Spleen (tissue), 11 donors: ENCODE measurements around the gene FRK. TPM values are rescaled to one million over a fixed set of nuclear protein-coding genes. Genes with fewer than 3 reads are reported as not detected.
A peak's percentile ranks its signal among the peaks of the same experiment; 100 is the strongest.

Source experiments
- DNase-seq: peaks from one replicate; pipeline ENCODE4 v3.0.0-alpha.2; 2020
- H3K27ac ChIP-seq, 8 donors: fragments of 200-600 bp; sonication (generic) in 7 of 8; 1 replicate in 4 of 8; 2 replicates in 4 of 8; pipeline versions ENCODE4 v1.5.0 to v1.8.0; 2016 to 2021; ENCODE audit warnings: inconsistent platforms in 4 of 8, mild to moderate bottlenecking in 4 of 8, moderate library complexity in 1 of 8
- H3K27me3 ChIP-seq, 7 donors: fragments of 200-600 bp; sonication (generic) in 6 of 7; replicated peaks in 1 of 7; 1 replicate in 4 of 7; 2 replicates in 3 of 7; pipeline versions ENCODE4 v1.5.0 to v1.8.0; 2016 to 2021; ENCODE audit warnings: inconsistent platforms in 3 of 7, mild to moderate bottlenecking in 1 of 7
- H3K36me3 ChIP-seq, 6 donors: fragments of 200-600 bp; sonication (generic) in 5 of 6; 1 replicate in 4 of 6; 2 replicates in 2 of 6; pipeline versions ENCODE4 v1.5.0 to v1.8.0; 2016 to 2021; ENCODE audit warnings: inconsistent platforms in 2 of 6
- H3K4me1 ChIP-seq, 6 donors: fragments of 200-600 bp; sonication (generic) in 5 of 6; 1 replicate in 3 of 6; 2 replicates in 3 of 6; pipeline versions ENCODE4 v1.5.0 to v1.8.0; 2016 to 2021; ENCODE audit warnings: inconsistent platforms in 3 of 6
- H3K4me3 ChIP-seq, 8 donors: fragments of 200-600 bp; sonication (generic) in 7 of 8; 1 replicate in 4 of 8; 2 replicates in 4 of 8; pipeline versions ENCODE4 v1.5.0 to v1.8.0; 2016 to 2021; ENCODE audit warnings: inconsistent platforms in 4 of 8, mild to moderate bottlenecking in 4 of 8, moderate library complexity in 2 of 8
- H3K9me3 ChIP-seq, 8 donors: fragments of 200-600 bp; sonication (generic) in 7 of 8; 1 replicate in 4 of 8; 2 replicates in 4 of 8; pipeline versions ENCODE4 v1.5.0 to v1.8.0; 2016 to 2021; ENCODE audit warnings: inconsistent platforms in 4 of 8
- POLR2A ChIP-seq, 3 donors: fragments of 450-650 bp; IDR thresholded peaks; one replicate each; pipeline ENCODE4 v1.5.1; 2017; ENCODE audit warnings: antibody characterized with exemption in 3 of 3, mild to moderate bottlenecking in 1 of 3
- POLR2AphosphoS5 ChIP-seq, 3 donors: sonication (generic); formaldehyde crosslinking; IDR thresholded peaks; one replicate each; pipeline ENCODE4 v1.5.1; 2017; ENCODE audit warnings: antibody characterized with exemption in 3 of 3
- WGBS, 5 donors: extraction: QIAGEN DNeasy Blood & Tissue Kit in 3 of 5; methylation state at CpG; one replicate each; pipeline versions ENCODE4 v1.1.5 to v1.1.7; 2013 to 2018; 5-methylcytosine and 5-hydroxymethylcytosine counted together
- intact Hi-C: fragments of 100-400 bp; cut with DNase I; formaldehyde crosslinking; loops from one replicate; pipeline ENCODE4 v1.15.0; 2023; ENCODE audit warnings: low total_unique reads
- polyA plus RNA-seq, 3 donors: library from polyadenylated mRNA; stranded (reverse); fragments of 200-250 nt; gene quantifications; one replicate each; pipeline ENCODE4 v1.2.1, GENCODE V29; 2013
- total RNA-seq, 7 donors: library from RNA; depleted of rRNA in 3 of 7; stranded (reverse); fragments of >200 nt in 3 of 7; fragmentation: NEBNext Ultra II Directional in 4 of 7; extraction: Animal tissue kit (Norgen Biotek cat#: 25700) in 4 of 7; gene quantifications; one replicate each; pipeline versions ENCODE4 v1.1.0 to v1.2.1, GENCODE V29; 2016 to 2021
- TF ChIP-seq, protein P1 (sequence below), 11 experiments: fragments of 200-600 bp in 7 of 11; fragments of 450-650 bp in 4 of 11; sonication (generic) in 4 of 11; IDR thresholded peaks in 8 of 11; conservative IDR thresholded peaks in 3 of 11; 1 replicate in 7 of 11; 2 replicates in 4 of 11; pipeline versions ENCODE4 v1.4.0 to v1.8.0; 2016 to 2021; ENCODE audit warnings: antibody characterized with exemption in 11 of 11, inconsistent platforms in 4 of 11, mild to moderate bottlenecking in 1 of 11
- donor health status: healthy with polysubstance abuse.
- donor health status: DM: no; HTN: no; CAD: no; lungs with moderate emphysema.
- donor health status: DM: no; HTN: no; CAD: no.
- donor health status: Bipolar disorder and iron deficiency.
- donor health status: healthy.
- donor health status: DM: no; HTN: no; CAD: no.
- donor health status: DM: yes; HTN: yes; CAD: no.

The FRK gene
- total and polyA plus RNA-seq, 10 donors, result 0.20 to 2.8 (median 0.78) TPM

DNA sequence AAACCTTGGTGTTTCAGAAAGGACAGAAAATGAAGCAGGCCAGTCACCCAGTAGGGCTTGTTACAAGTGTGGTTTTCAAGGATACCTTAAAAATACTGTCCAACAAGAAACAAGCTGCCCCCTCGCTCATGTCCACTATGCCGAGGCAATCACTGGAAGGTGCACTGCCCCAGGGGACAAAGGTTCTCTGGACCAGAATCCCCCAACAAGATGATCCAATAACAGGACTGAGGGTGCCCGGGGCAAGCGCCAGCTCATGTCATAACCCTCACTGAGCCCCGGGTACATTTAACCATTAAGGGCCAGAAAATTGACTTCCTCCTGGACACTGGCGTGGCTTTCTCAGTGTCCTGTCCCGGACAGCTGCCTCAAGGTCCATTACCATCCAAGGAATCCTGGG, 33.4 kb upstream of the FRK start:
- TF ChIP-seq POLR2AphosphoS5 (IDR thresholded peaks at IDR 0.05) (no peak), POLR2A (IDR thresholded peaks at IDR 0.05) (no peak)
- TF ChIP-seq, protein P1, sequence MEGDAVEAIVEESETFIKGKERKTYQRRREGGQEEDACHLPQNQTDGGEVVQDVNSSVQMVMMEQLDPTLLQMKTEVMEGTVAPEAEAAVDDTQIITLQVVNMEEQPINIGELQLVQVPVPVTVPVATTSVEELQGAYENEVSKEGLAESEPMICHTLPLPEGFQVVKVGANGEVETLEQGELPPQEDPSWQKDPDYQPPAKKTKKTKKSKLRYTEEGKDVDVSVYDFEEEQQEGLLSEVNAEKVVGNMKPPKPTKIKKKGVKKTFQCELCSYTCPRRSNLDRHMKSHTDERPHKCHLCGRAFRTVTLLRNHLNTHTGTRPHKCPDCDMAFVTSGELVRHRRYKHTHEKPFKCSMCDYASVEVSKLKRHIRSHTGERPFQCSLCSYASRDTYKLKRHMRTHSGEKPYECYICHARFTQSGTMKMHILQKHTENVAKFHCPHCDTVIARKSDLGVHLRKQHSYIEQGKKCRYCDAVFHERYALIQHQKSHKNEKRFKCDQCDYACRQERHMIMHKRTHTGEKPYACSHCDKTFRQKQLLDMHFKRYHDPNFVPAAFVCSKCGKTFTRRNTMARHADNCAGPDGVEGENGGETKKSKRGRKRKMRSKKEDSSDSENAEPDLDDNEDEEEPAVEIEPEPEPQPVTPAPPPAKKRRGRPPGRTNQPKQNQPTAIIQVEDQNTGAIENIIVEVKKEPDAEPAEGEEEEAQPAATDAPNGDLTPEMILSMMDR (IDR thresholded peaks at IDR 0.05 in 8 of 11, conservative IDR thresholded peaks at IDR 0.05 in 3 of 11), result no peak
- WGBS, 5 donors, result 91 to 98% (median 92%) methylated on average over 7 of the region's 7 CpGs

DNA sequence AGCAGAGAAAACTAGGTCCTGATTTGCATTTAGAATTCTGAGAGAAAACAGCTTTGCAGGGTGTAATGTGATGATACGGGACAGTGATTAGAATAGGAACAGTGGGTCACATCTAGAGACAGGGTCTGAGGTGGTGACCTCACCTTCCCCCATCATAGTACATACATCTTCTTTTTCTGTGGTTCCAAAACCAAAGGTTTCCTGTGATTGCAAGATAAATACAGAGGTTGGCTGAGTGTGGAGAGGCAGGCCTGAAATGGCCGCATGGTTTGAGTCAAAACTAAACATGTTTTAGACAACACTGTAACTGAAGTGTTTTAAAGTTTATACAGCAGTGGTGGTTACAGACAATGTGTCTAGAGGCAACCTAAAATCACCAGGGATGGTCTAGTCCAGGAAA, 29.6 kb upstream of the FRK start:
- no peaks in the 10 kb centered on the region for H3K36me3 ChIP-seq
- no peak for TF ChIP-seq POLR2A (IDR thresholded peaks at IDR 0.05)
- TF ChIP-seq, protein P1 (IDR thresholded peaks at IDR 0.05 in 8 of 11, conservative IDR thresholded peaks at IDR 0.05 in 3 of 11), result no peak
- no peak for TF ChIP-seq POLR2AphosphoS5 (IDR thresholded peaks at IDR 0.05)
- H3K4me1 ChIP-seq, result no peaks in the 10 kb centered on the region
- 57 to 80% (median 70%) methylated on average over 2 of the region's 2 CpGs for WGBS, 5 donors
- no peak for DNase-seq
- no peak overlapping the region for H3K4me3 ChIP-seq
- H3K27ac ChIP-seq, result no peak overlapping the region
- H3K27me3 ChIP-seq, result no peaks in the 10 kb centered on the region
- no peaks in the 10 kb centered on the region for H3K9me3 ChIP-seq
- intact Hi-C loops, result no loop called here

More for the DNA sequence above, 33.4 kb upstream of the FRK start:
- Histone ChIP-seq H3K36me3 (no peaks in the 10 kb centered on the region), H3K4me3 (no peak overlapping the region), H3K9me3 (peaks cover 0 to 14% (median 13%) of the 10 kb centered on the region in 8 donors), H3K27me3 (no peaks in the 10 kb centered on the region), H3K27ac (no peak overlapping the region), H3K4me1 (peaks cover 0 to 2% (median 0%) of the 10 kb centered on the region in 6 donors)
- DNase-seq, result no peak
- intact Hi-C loops, result loop anchor here (2.0 kb wide), 1 partner anchor 83 kb away; no protein-coding TSS in a partner anchor

DNA sequence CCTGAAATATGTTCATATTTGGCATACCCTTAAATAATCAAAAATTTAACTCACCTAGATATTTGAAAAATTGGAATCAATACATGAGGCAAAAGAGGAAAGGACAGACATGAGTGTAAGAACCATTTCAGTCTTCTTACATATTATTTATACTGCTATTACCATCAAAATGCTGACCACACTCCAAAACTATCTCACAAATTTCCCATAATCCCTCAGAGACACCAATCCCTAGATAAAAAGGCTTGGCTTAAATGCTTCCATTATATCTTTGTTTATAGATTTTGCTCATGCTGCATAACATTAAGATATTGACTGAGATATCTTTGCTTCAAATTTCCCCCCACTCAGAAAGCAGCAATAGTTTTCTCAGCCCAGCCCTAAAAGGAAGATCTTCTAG, 28.3 kb upstream of the FRK start:
- H3K27ac ChIP-seq, result no peak overlapping the region
- H3K27me3 ChIP-seq, result no peaks in the 10 kb centered on the region
- TF ChIP-seq POLR2A (IDR thresholded peaks at IDR 0.05), result no peak
- TF ChIP-seq, protein P1 (IDR thresholded peaks at IDR 0.05 in 8 of 11, conservative IDR thresholded peaks at IDR 0.05 in 3 of 11), result no peak
- no peak for TF ChIP-seq POLR2AphosphoS5 (IDR thresholded peaks at IDR 0.05)
- DNase-seq, result no peak
- no peak overlapping the region for H3K4me3 ChIP-seq
- no peaks in the 10 kb centered on the region for H3K4me1 ChIP-seq
- intact Hi-C loops, result no loop called here
- H3K36me3 ChIP-seq, result no peaks in the 10 kb centered on the region
- H3K9me3 ChIP-seq, result no peaks in the 10 kb centered on the region

DNA sequence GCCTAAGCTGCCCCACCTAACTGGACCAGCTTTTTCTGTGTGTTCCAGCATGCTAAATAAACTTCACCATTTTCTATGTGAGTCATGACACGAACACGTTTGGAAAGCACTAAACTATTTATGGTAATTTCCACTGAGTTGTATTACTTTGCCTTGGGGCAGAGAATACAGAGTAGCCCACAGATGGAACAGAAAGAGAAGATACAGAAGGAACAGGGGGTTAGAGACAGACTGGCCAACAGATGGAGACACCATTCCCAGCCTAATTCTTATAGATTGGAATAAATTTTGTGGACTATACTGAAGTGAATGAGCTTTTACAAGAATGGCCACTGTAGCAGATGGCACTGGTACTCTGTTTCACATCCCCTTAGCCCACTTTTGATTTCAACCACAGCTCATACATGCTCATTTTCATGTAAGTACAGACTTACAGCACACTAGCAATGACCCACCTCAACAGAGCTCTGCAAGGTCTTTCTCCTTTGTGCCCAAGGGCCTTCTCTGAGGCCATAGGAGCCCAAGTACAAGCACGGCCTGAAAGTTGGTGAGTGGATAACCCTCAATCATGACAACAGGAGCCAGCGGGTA, 26.8 kb upstream of the FRK start:
- Histone ChIP-seq H3K27ac (peak overlapping the region in 2 of 8 donors; percentile 23 to 38), H3K4me3 (no peak overlapping the region), H3K4me1 (no peaks in the 10 kb centered on the region), H3K27me3 (no peaks in the 10 kb centered on the region), H3K36me3 (no peaks in the 10 kb centered on the region), H3K9me3 (no peaks in the 10 kb centered on the region)
- intact Hi-C loops, result no loop called here
- WGBS, 5 donors, result 61 to 65% (median 64%) methylated on average over 4 of the region's 4 CpGs
- DNase-seq, result no peak
- TF ChIP-seq, protein P1 (IDR thresholded peaks at IDR 0.05 in 8 of 11, conservative IDR thresholded peaks at IDR 0.05 in 3 of 11), result no peak
- no peak for TF ChIP-seq POLR2A (IDR thresholded peaks at IDR 0.05)
- TF ChIP-seq POLR2AphosphoS5 (IDR thresholded peaks at IDR 0.05), result no peak
